Measurements from ENCODE around the gene KCNQ2.

Gene KCNQ2

DNA sequence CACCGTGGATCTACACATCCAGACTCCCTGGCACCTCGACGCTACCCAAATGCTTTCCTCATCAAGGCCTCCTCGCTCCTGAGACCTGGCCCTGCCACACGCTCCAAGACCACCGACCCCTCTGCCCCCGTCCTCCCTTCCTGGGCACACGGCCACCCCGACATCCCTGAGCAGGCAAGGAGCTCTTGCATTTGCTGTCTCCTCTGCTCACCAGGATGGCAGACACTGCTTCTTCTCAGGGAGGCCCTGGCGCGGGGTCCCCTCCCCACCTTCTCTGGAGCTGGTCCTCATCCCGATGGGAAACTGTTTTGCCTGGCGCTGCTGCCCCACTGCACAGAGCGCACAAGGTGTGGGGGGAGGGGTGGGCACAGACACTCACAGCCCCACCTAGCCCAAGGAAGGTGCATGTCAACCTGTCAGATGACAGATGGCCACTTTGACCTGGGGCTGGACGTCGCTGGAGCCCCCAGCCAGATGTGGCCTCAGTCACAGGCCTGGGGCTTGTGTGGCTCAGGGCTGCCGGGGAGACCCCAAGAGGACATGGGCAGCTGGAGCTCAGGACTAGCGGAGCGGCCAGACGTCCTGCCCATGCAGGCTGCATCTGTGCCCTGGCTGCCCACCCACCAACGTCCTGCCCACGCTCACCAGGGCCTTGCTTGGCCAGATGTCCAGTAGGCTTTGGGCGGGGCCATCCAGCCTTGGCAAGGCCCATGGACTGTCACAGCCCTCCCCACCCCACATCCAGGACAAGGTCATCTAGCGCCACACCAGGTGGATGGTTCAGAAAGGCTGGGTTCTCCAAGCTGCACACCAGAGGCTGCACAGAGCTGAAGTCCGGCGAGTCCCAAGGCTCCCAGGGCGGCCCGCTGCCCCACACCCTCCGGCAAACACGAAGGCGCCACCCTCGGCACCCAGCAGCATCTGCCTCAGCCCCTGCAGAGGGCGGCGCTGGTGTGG is 6.2 kb upstream of the KCNQ2 start:
- Histone ChIP-seq H3K4me3 (ENCODE audit: low read depth, low read length, poor library complexity, severe bottlenecking) (no peak overlapping the region), H3K4me1 (ENCODE audit: insufficient read depth, low read length, severe bottlenecking) (no peaks in the 10 kb centered on the region), H2AFZ (ENCODE audit: low read length) (no peak overlapping the region), H3K27me3 (ENCODE audit: insufficient read depth, low read length) (0 out of 2 replicates have a peak, but pooled peaks cover 3% of the 10 kb centered on the region), H3K9me2 (ENCODE audit: low read depth, low read length) (no peaks in the 10 kb centered on the region), H3K36me3 (ENCODE audit: insufficient read depth, low read length) (no peaks in the 10 kb centered on the region), H3K9ac (ENCODE audit: low read length) (no peak overlapping the region), H3K4me2 (ENCODE audit: low read length) (no peak overlapping the region), H4K20me1 (ENCODE audit: insufficient read depth, low read length) (no peaks in the 10 kb centered on the region), H3K27ac (ENCODE audit: low read depth, low read length, poor library complexity, severe bottlenecking) (no peak overlapping the region), H3K9me3 (ENCODE audit: low read length) (no peaks in the 10 kb centered on the region), H3F3A (ENCODE audit: insufficient read depth, low read length) (no peaks in the 10 kb centered on the region), H3K79me2 (ENCODE audit: insufficient read depth, low read length) (no peaks in the 10 kb centered on the region)
- TF ChIP-seq EZH2 (IDR thresholded peaks at IDR 0.05; ENCODE audit: borderline replicate concordance, low read length), result no peak

DNA sequence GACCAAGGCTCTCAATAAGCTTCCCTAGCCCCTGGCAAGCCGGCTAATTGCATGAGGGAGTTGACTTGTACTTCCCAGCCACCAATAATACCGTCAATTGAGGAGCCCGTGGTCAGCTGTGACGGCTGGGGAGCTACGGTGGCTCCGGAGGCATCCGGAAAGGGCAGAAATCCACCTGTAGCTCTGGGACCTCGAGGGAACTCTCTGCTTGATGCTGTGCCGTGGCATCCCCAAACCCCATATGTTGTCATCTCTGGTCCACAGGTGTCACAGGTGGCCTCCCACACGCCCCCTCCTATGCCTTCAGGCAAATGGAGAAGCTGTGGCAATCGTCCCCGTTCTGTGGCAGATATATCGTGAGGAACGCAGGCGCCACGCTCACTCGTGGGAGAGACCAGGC is 5.5 kb upstream of the KCNQ2 start:
- Histone ChIP-seq H3K27ac (ENCODE audit: low read depth, low read length, poor library complexity, severe bottlenecking) (no peak overlapping the region), H2AFZ (ENCODE audit: low read length) (no peak overlapping the region), H3K4me3 (ENCODE audit: low read depth, low read length, poor library complexity, severe bottlenecking) (no peak overlapping the region), H3K27me3 (ENCODE audit: insufficient read depth, low read length) (0 out of 2 replicates have a peak, but pooled peaks cover 3% of the 10 kb centered on the region), H3K36me3 (ENCODE audit: insufficient read depth, low read length) (no peaks in the 10 kb centered on the region), H4K20me1 (ENCODE audit: insufficient read depth, low read length) (no peaks in the 10 kb centered on the region), H3F3A (ENCODE audit: insufficient read depth, low read length) (no peaks in the 10 kb centered on the region), H3K4me2 (ENCODE audit: low read length) (no peak overlapping the region), H3K9me3 (ENCODE audit: low read length) (no peaks in the 10 kb centered on the region), H3K9ac (ENCODE audit: low read length) (no peak overlapping the region), H3K79me2 (ENCODE audit: insufficient read depth, low read length) (no peaks in the 10 kb centered on the region), H3K9me2 (ENCODE audit: low read depth, low read length) (no peaks in the 10 kb centered on the region), H3K4me1 (ENCODE audit: insufficient read depth, low read length, severe bottlenecking) (no peaks in the 10 kb centered on the region)
- no peak for TF ChIP-seq EZH2 (IDR thresholded peaks at IDR 0.05; ENCODE audit: borderline replicate concordance, low read length)
- TF ChIP-seq, protein P1, sequence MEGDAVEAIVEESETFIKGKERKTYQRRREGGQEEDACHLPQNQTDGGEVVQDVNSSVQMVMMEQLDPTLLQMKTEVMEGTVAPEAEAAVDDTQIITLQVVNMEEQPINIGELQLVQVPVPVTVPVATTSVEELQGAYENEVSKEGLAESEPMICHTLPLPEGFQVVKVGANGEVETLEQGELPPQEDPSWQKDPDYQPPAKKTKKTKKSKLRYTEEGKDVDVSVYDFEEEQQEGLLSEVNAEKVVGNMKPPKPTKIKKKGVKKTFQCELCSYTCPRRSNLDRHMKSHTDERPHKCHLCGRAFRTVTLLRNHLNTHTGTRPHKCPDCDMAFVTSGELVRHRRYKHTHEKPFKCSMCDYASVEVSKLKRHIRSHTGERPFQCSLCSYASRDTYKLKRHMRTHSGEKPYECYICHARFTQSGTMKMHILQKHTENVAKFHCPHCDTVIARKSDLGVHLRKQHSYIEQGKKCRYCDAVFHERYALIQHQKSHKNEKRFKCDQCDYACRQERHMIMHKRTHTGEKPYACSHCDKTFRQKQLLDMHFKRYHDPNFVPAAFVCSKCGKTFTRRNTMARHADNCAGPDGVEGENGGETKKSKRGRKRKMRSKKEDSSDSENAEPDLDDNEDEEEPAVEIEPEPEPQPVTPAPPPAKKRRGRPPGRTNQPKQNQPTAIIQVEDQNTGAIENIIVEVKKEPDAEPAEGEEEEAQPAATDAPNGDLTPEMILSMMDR (IDR thresholded peaks at IDR 0.05; ENCODE audit: low read length), result no peak

DNA sequence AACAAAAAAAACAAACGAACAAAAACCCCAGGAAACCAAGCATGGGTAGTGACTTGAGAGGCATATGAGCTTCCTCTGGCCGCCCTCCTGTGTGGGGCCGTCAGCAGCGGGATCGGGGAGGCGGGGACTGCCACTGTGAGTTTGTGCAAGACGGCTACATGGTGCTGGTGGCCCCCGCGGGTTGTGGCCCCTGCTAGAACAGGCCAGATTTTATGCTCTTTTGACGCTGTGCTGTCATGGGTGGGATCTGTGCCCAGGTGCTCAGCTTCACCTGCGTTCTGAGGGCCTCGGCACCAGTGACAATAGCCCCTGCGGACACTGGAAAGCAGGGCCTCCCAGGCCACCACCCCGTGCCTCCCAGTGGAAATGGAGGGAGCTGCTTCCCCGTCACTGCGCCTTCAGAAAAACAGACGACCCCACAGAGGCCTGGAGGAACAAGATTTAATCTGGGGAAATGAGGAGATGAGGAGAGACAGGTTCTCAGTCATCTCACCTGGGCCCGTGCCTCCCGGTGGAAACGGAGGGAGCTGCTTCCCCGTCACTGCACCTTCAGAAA is 4.7 kb upstream of the KCNQ2 start:
- Histone ChIP-seq H3K9me2 (ENCODE audit: low read depth, low read length) (no peaks in the 10 kb centered on the region), H3F3A (ENCODE audit: insufficient read depth, low read length) (no peaks in the 10 kb centered on the region), H3K9ac (ENCODE audit: low read length) (no peak overlapping the region), H3K79me2 (ENCODE audit: insufficient read depth, low read length) (no peaks in the 10 kb centered on the region), H3K27ac (ENCODE audit: low read depth, low read length, poor library complexity, severe bottlenecking) (no peak overlapping the region), H3K4me3 (ENCODE audit: low read depth, low read length, poor library complexity, severe bottlenecking) (no peak overlapping the region), H3K4me1 (ENCODE audit: insufficient read depth, low read length, severe bottlenecking) (no peaks in the 10 kb centered on the region), H3K4me2 (ENCODE audit: low read length) (no peak overlapping the region), H2AFZ (ENCODE audit: low read length) (no peak overlapping the region), H3K9me3 (ENCODE audit: low read length) (no peaks in the 10 kb centered on the region), H4K20me1 (ENCODE audit: insufficient read depth, low read length) (no peaks in the 10 kb centered on the region), H3K36me3 (ENCODE audit: insufficient read depth, low read length) (no peaks in the 10 kb centered on the region), H3K27me3 (ENCODE audit: insufficient read depth, low read length) (0 out of 2 replicates have a peak, but pooled peaks cover 3% of the 10 kb centered on the region)
- TF ChIP-seq, protein P1 (IDR thresholded peaks at IDR 0.05; ENCODE audit: low read length), result no peak
- no peak for TF ChIP-seq EZH2 (IDR thresholded peaks at IDR 0.05; ENCODE audit: borderline replicate concordance, low read length)
